K562 (cell line): Measurements from ENCODE around the gene MRPS18B. TPM values are rescaled to one million over a fixed set of nuclear protein-coding genes. Genes with fewer than 3 reads are reported as not detected.

Experiments used
- CREM ChIP-seq: IDR thresholded peaks from 2 replicates; pipeline ENCODE4 v1.6.1; 2014; ENCODE audit warnings: antibody characterized with exemption, low read depth
- E4F1 ChIP-seq: fragments of 250-450 bp; sonication (Bioruptor Pico); IDR thresholded peaks from 2 replicates; pipeline ENCODE4 v1.5.0; 2021; ENCODE audit warnings: mild to moderate bottlenecking, borderline replicate concordance
- JUNB ChIP-seq: fragments of 450-650 bp; formaldehyde crosslinking; conservative IDR thresholded peaks from 2 replicates; pipeline ENCODE4 v1.4.0; 2020; ENCODE audit warnings: mild to moderate bottlenecking
- NCOR1 ChIP-seq: fragments of 450-650 bp; IDR thresholded peaks from 2 replicates; pipeline ENCODE4 v1.6.1; 2016; ENCODE audit warnings: mild to moderate bottlenecking, moderate library complexity
- NFYB ChIP-seq: IDR thresholded peaks from 2 replicates; pipeline ENCODE4 v1.6.1; 2011; ENCODE audit warnings: mild to moderate bottlenecking, moderate library complexity; ENCODE audit not compliant: insufficient read length; ENCODE audit errors: extremely low read depth
- PREB ChIP-seq: sonication (generic); formaldehyde crosslinking; IDR thresholded peaks from 2 replicates; pipeline ENCODE4 v1.8.1; 2023; ENCODE audit warnings: mild to moderate bottlenecking, missing genetic modification reagents
- TAF9B ChIP-seq: fragments of 450-650 bp; IDR thresholded peaks from 2 replicates; pipeline ENCODE4 v1.6.1; 2018; ENCODE audit warnings: mild to moderate bottlenecking; ENCODE audit not compliant: partially characterized antibody
- TCF3 ChIP-seq: sonication (generic); formaldehyde crosslinking; IDR thresholded peaks from 2 replicates; pipeline ENCODE4 v1.4.0; 2020; ENCODE audit warnings: mild to moderate bottlenecking, missing genetic modification reagents
- ZNF143 ChIP-seq: sonication (generic); formaldehyde crosslinking; IDR thresholded peaks from 2 replicates; pipeline ENCODE4 v1.9.0; 2022; ENCODE audit warnings: mild to moderate bottlenecking, missing genetic modification reagents
- ZNF695 ChIP-seq: fragments of 450-650 bp; formaldehyde crosslinking; IDR thresholded peaks from 2 replicates; pipeline ENCODE4 v1.4.0; 2020; ENCODE audit warnings: mild to moderate bottlenecking, moderate library complexity
- ZNF707 ChIP-seq: fragments of 250-450 bp; sonication (Bioruptor Pico); conservative IDR thresholded peaks from 2 replicates; pipeline ENCODE4 v1.8.0; 2022; ENCODE audit warnings: inconsistent platforms, mild to moderate bottlenecking, moderate library complexity
- ZNF778 ChIP-seq: fragments of 450-650 bp; formaldehyde crosslinking; IDR thresholded peaks from 2 replicates; pipeline ENCODE4 v1.4.0; 2020; ENCODE audit warnings: mild to moderate bottlenecking, moderate library complexity
- polyA plus RNA-seq, 8 experiments: library from polyadenylated mRNA; depleted of rRNA in 4 of 8; stranded (reverse) in 5 of 8; unstranded in 3 of 8; fragments of >200 nt; fragmentation: Nextera tagmentation in 2 of 8; fragmentation: Illumina TruSeq in 1 of 8; extraction: Ambion mirVana in 2 of 8; extraction: Trizol in 1 of 8; gene quantifications; 2 replicates each; pipeline versions ENCODE4 v1.2.1 to v1.2.3, GENCODE V29; 2011 to 2014; ENCODE audit warnings: inconsistent platforms in 1 of 8, missing spikeins in 1 of 8
- total RNA-seq, 7 experiments: library from RNA; depleted of rRNA in 6 of 7; stranded (reverse); fragments of >200 nt in 6 of 7; fragmentation: Illumina TruSeq in 2 of 7; extraction: Trizol in 2 of 7; gene quantifications; 2 replicates each; pipeline versions ENCODE4 v1.2.1 to v1.2.3, GENCODE V29; 2011 to 2021; ENCODE audit warnings: low replicate concordance in 1 of 7
- TF ChIP-seq, protein P1 (sequence below), 2 experiments: fragments of 450-650 bp; formaldehyde crosslinking in 1 of 2; IDR thresholded peaks; 2 replicates each; pipeline versions ENCODE4 v1.4.0 to v1.6.1; 2014 to 2020; ENCODE audit warnings: mild to moderate bottlenecking in 2 of 2, borderline replicate concordance in 1 of 2, low read depth in 1 of 2

Gene MRPS18B
- total and polyA plus RNA-seq, 9 of the 15 experiments (the other 6 are each of a cell fraction or from before 2014, with no cell fraction given) = 132 to 383 (median 178) TPM

GRCh38 chr6:30571075-30571761, 46.4 kb upstream of the MRPS18B start, which contains the start of gene ABCF1 (continued):
- TF ChIP-seq ZNF778 = no peak
- 0 out of 2 replicates have a peak, but pooled peaks have one; percentile 35 for TF ChIP-seq ZNF707 (CRISPR knock-in tag)
- TF ChIP-seq TAF9B = peak; percentile 94
- TF ChIP-seq ZNF695 (CRISPR knock-in tag) = no peak
- 0 out of 2 replicates have a peak, but pooled peaks have one; percentile 57 for TF ChIP-seq ZNF143
- TF ChIP-seq NFYB = no peak
- TF ChIP-seq E4F1 (CRISPR knock-in tag) = no peak; the same call in 1 of the 2 replicates
- TF ChIP-seq PREB (CRISPR knock-in tag) = 0 out of 2 replicates have a peak, but pooled peaks have one; percentile 30
- TF ChIP-seq CREM = peak; percentile 98
- TF ChIP-seq JUNB (CRISPR knock-in tag) = no peak
- TF ChIP-seq NCOR1 = peak; percentile 48
- TF ChIP-seq, protein P1, sequence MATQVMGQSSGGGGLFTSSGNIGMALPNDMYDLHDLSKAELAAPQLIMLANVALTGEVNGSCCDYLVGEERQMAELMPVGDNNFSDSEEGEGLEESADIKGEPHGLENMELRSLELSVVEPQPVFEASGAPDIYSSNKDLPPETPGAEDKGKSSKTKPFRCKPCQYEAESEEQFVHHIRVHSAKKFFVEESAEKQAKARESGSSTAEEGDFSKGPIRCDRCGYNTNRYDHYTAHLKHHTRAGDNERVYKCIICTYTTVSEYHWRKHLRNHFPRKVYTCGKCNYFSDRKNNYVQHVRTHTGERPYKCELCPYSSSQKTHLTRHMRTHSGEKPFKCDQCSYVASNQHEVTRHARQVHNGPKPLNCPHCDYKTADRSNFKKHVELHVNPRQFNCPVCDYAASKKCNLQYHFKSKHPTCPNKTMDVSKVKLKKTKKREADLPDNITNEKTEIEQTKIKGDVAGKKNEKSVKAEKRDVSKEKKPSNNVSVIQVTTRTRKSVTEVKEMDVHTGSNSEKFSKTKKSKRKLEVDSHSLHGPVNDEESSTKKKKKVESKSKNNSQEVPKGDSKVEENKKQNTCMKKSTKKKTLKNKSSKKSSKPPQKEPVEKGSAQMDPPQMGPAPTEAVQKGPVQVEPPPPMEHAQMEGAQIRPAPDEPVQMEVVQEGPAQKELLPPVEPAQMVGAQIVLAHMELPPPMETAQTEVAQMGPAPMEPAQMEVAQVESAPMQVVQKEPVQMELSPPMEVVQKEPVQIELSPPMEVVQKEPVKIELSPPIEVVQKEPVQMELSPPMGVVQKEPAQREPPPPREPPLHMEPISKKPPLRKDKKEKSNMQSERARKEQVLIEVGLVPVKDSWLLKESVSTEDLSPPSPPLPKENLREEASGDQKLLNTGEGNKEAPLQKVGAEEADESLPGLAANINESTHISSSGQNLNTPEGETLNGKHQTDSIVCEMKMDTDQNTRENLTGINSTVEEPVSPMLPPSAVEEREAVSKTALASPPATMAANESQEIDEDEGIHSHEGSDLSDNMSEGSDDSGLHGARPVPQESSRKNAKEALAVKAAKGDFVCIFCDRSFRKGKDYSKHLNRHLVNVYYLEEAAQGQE (IDR thresholded peaks at IDR 0.05; ENCODE audit: borderline replicate concordance) = peak; percentile 22; the same call in 1 of the 2 replicates
- TF ChIP-seq, protein P1 (CRISPR knock-in tag; IDR thresholded peaks at IDR 0.05; ENCODE audit: low read depth) = peak; percentile 51
- TF ChIP-seq TCF3 (CRISPR knock-in tag) = peak; percentile 18; the same call in 1 of the 2 replicates
